ENCODE results near the gene PTPRK.

PTPRK gene

DNA sequence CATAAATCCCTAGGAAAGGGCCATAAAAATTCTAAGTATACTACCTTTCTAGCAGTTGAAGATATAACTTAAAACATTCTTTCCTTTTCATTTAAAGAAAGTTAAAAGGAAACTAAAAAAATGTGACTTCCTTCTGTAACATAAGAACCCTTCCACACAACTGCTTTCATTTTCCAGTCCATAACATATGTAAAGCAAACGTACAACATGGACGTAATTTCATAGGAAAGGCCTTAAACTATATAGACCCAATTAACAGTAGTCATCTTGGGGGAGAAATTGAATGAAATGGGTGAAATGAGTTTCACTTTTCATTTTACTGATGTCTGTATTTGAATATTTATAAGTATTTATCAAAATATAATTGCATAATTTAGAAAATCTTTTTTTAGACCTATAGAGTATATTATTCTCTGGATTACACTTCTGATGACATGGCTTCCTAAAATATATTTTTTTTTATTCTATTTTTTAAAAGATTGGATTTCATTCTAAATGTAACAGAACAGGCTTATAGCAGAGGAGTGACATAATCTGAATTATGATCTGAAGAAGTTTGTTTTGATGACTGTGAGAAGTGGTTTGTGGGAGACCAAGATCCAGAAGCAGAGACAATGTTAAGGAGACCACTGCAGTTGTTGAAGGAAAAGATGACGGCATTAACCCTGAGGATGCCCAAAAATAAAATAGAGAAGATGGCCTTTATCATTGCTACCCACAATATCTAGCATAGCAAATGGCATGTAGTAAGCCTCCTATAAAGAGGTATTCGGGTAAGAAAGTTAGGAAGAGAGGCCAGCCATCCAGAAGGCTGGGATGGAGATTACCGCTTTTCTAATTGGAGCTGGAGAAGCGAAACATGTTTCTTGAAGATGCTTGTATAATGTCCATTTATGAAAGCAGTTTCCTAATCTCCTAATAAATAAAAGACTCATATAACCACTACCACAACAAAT lies 260.4 kb downstream of the PTPRK start:
- DNase-seq (ENCODE audit: low read depth): no peak
- TF ChIP-seq, protein P1, sequence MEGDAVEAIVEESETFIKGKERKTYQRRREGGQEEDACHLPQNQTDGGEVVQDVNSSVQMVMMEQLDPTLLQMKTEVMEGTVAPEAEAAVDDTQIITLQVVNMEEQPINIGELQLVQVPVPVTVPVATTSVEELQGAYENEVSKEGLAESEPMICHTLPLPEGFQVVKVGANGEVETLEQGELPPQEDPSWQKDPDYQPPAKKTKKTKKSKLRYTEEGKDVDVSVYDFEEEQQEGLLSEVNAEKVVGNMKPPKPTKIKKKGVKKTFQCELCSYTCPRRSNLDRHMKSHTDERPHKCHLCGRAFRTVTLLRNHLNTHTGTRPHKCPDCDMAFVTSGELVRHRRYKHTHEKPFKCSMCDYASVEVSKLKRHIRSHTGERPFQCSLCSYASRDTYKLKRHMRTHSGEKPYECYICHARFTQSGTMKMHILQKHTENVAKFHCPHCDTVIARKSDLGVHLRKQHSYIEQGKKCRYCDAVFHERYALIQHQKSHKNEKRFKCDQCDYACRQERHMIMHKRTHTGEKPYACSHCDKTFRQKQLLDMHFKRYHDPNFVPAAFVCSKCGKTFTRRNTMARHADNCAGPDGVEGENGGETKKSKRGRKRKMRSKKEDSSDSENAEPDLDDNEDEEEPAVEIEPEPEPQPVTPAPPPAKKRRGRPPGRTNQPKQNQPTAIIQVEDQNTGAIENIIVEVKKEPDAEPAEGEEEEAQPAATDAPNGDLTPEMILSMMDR (IDR thresholded peaks at IDR 0.05; ENCODE audit: low read depth, low read length, missing control alignments): no peak
- no peak overlapping the region for H3K4me3 ChIP-seq (ENCODE audit: low read depth, low read length)

DNA sequence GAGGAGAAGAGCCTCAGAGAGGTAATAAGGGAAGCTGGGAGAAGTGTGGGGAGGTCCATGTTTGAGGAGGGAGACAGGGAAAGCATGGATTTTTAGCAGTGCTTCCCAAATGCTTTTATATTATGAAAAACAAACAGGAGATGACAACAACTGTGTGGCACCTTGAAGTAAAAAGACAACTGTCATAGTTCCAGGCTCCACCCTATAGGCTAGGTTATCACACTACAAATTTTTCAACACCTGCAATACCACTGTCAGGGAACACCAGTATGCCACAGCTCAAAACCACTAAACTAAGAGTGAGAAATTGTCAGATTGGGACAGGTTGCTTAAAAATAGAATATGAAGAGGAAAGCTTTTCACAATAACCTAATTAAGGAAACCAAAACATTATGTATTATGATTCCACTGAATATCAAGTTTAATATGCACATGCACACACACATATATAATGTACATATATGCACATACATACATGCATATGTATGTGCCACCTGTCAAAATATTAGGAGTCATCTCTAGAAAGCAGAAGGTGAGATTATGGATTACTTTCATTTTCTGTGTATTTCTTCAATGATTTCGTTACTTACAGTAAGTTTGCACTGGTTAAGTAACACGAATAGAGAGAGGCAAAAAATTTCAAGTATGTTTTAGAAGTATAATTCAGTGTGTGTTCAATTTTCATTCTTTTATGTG lies 261.2 kb downstream of the PTPRK start:
- TF ChIP-seq, protein P1 (IDR thresholded peaks at IDR 0.05; ENCODE audit: low read depth, low read length, missing control alignments): no peak
- H3K4me3 ChIP-seq (ENCODE audit: low read depth, low read length): no peak overlapping the region
- no peak for DNase-seq (ENCODE audit: low read depth)

DNA sequence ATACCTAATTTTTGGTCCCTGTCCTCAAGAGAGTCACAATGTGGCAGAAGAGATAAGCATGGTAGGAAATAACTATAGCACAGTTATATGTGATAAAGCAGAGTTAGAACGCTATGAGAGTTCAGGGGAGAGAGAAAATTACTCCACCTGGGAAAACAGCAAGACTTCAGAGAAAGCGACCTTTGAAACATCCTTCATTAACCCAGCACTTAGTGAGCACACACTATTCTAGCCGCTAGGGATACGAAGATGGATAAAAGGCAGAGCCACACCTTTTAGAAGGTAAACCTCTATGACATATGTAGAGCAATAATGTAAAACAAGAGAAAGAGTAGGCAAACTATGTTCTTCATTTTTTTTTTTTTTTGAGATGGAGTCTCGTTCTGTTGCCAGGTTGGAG lies 264.3 kb downstream of the PTPRK start:
- TF ChIP-seq, protein P1 (IDR thresholded peaks at IDR 0.05; ENCODE audit: low read depth, low read length, missing control alignments): no peak
- no peak for DNase-seq (ENCODE audit: low read depth)
- no peak overlapping the region for H3K4me3 ChIP-seq (ENCODE audit: low read depth, low read length)

DNA sequence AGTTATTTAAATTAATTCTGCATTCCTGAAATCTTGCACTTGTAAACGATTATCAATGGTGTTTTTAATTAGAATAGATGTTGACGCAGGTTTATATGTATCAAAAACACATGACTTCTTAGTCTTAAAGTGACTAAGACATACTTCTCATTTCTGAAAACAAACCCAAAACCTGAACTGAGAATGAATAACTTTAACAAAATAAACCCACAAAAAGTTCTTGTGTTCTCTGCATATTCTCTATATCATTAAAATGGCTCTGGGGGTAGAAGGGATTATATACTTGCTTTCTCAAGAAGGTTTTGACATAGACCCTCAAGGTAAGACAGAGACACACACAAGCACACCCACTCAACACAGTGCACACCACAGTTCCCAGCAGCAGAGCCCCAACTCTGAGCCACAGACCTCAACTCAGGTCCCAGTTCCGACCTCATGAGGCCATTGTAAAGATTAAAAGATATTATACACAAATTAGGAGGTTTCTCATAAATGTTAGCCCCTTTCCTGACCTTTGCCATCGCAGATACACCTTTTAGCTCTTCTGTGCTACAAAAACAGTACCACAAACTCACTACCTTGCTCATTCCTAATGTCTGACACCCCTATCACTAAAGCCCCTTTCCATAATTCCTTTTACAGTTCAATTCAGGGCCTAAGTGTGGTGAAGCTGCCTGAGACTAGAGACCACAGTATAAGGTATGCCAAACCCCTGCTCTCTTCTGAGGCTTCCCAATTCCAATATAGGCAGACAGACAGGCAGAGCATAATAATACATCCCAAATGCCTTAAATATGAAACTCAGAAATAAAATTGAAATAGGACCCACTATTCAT lies 267.8 kb downstream of the PTPRK start:
- no peak for DNase-seq (ENCODE audit: low read depth)
- no peak overlapping the region for H3K4me3 ChIP-seq (ENCODE audit: low read depth, low read length)
- TF ChIP-seq, protein P1 (IDR thresholded peaks at IDR 0.05; ENCODE audit: low read depth, low read length, missing control alignments): no peak

DNA sequence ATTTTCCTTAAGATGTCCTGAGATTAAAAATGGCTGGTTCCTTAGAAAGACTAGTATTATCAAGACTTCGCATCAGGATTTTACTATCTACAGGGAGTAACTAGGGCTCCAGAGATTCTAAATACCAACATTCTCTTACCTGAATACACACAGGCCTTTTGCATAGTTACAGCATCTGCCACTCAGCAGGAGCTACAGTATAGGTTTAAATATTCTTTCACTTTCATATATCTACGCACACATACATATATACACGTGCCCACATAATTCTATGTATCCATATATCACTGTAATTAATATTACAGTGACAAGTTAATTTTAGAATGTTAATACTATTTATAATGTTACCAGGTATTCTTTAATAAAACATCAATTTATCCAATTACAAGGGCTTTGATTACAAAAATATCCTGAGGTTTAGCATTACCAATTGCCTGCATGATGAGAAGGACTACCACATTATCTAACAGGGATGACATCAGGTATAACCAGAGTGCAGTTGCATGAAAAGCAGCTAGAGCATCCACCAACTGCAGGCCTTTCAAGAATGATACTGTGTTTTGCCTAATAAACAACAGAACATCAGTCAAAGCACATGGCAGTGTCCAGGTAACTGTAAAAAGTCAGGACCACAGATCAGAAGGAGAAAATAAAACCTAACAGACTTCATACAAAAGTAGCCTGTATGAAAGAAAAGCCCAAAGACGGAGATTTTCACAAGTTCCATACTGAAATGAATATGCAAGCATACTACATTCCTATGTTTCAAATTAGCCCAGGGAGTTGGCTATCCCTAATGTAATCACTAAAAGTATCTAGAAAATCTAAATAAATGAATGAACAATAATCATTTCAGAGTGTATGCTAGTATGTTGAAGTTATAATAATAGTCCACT lies 268.7 kb downstream of the PTPRK start:
- no peak for DNase-seq (ENCODE audit: low read depth)
- TF ChIP-seq, protein P1 (IDR thresholded peaks at IDR 0.05; ENCODE audit: low read depth, low read length, missing control alignments): no peak
- H3K4me3 ChIP-seq (ENCODE audit: low read depth, low read length): no peak overlapping the region
